NCI-H510A (cell line): ENCODE results near the gene DBT.

Experiments
- DNase-seq: peaks from one replicate; lab custom pipeline; 2025; lab: John Stamatoyannopoulos, UW

The DBT gene

GRCh38 chr1:100187912-100188311, 61.7 kb downstream of the DBT start:
- DNase-seq = no peak

DNA sequence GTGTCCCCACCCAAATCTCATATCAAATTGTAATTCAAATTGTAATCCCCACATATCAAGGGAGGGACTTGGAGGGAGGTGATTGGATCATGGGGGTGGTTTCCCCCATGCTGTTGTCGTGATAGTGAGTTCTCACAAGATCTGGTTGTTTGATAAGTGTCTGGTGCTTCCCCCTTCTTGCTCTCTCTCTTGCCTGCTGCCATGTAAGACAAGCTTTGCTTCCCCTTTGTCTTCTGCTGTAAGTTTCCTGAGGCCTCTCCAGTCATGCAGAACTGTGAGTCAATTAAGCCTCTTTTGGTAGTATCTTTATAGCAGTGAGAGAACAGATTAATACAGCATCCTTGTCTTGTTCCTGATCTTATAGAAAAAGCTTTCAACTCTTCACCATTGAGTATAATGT, 65.1 kb downstream of the DBT start:
- no peak for DNase-seq

DNA sequence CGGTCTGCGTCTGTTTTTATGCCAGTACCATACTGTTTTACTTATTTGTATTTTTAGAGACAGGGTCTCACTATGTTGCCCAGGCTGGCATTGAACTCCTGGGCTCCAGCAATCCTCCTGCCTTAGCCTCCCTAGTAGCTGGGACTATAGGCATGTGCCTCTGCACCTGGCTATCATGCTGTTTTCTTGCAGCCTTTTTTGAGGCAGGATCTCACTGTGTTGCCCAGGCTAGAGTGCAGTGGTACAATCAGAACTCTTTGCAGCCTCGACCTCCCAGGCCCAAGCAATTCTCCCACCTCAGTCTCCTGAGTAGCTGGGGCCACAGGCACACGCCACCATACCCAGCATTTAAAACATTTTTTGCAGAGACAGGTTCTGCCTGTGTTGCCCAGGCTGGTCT, 66.3 kb downstream of the DBT start:
- no peak for DNase-seq

DNA sequence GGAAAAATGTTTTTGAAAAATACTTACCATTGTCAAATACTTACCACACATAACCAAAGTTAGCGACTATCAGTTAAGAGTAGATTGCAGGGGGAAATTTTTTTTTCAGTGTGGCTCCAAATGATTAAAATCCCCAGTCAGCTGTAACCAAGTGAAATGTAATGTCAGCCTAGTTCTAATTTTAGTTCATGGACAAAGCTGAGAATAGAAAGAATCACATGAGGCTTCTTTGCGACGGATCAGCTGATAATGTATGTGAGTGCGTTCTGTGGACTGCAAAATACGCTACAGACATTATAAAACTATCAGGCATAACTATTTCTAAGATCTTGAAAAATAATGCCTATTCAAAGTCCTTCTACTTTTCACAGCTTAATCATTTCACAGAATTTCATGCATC, 71.5 kb downstream of the DBT start, which contains the start of gene LRRC39:
Gene LRRC39, minus strand, starts transcription at position 166 of the 400 bp plus-strand sequence. CDS start 9,740 bp downstream, outside the sequence.
- no peak for DNase-seq

GRCh38 chr1:100177295-100178041, 72.2 kb downstream of the DBT start:
- DNase-seq = no peak

GRCh38 chr1:100168051-100168450, 81.6 kb downstream of the DBT start:
- no peak for DNase-seq

- no peak for DNase-seq
Measured at GRCh38 chr1:100164702-100165101, 84.9 kb downstream of the DBT start.

DNA sequence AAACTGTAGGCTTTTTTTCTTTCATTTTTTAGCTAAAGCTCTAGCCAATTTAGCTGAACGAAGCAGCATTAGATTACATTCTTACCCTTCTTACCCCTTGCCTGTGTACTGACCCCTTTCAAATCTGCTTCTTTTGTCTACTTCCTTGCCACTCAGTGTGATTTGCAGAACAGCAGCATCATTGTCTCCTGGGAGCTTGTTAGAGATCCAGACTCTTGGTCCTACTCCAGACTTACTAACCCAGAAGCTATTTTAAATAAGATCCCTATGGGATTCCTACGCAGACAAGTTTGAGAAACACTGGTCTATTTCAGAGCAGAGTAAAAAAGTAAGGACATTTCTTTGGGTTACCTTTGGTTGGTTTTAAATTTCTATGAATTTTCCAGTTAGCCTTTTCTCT, 85.4 kb downstream of the DBT start:
- no peak for DNase-seq

GRCh38 chr1:100162881-100163280, 86.8 kb downstream of the DBT start:
- no peak for DNase-seq

- DNase-seq = no peak
Measured at GRCh38 chr1:100152271-100152670, 97.4 kb downstream of the DBT start.

DNA sequence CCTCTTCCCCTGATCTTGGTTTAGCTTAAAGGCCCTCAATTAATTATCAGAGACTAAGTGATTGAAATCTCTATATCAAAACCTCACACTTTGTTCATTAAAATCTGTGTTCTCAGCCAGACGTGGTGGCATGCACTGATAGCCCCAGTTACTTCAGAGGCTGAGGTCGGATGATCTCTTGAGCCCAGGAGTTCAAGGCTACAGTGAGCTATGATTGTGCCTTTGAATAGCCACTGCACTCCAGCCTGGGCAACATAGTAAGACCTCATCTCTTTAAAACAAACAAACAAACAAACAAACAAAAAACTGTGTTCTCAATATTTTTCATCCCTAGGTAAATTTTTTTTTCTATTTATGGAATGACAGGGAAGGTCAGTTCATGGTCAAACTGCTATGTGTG, 98.0 kb downstream of the DBT start:
- DNase-seq = no peak

DNA sequence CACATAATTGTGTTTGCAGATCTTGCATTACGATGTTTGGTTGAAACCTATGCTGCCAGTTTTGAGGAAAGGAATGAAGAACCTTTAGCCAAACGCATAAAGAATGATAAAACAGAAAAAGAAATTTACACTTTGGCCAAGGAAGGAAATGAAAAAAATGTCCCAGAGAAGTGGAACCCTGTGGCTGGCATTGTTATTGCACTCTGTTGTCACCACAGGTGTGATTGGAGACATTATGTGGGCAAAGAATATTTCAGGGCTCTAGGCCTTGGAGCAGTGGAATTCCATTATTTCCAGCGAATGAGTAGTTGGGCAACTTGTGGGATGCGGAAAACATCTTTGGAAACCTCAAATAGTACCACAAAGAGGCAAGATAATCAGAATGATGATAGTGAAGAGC, 101.8 kb downstream of the DBT start:
- DNase-seq = no peak

- DNase-seq = no peak
Measured at GRCh38 chr1:100146958-100147357, 102.7 kb downstream of the DBT start.

DNA sequence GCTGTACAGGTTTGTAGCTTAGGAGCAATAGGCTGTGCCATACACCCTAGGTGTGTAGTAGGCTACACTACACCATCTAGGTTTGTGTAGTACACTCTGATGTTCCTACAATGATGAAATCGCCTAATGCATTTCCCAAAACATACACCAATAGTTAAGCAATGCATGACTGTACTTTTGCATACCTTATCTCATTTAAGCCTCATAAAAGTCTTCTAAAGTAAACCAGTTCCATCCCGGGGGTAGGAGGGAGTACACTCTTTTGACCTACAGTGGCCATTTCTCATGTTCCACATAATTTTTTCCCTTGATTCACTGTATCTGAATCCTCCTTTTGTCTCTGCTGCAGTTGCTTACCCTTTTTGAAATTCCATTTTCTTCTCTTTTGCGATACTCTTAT, 104.5 kb downstream of the DBT start:
- DNase-seq = no peak

GRCh38 chr1:100142343-100142742, 107.3 kb downstream of the DBT start:
- DNase-seq = no peak

DNA sequence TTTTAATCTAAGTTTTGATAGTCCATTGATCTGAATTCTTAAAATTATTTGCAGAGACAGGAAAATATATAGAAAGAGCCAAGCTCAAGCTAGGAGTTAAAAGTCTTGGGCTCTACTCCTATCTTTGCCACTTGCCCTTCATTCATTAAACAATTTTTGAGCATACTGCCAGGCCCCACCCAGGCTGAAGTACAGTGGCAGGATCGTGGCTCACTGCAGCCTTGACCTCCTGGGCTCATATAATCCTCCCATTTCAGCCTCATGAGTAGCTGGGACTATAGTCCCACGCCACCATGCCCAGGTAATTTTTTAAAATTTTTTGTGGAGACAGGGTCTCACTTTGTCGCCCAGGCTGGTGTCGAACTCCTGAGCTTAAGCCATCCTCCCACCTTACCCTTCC, 108.4 kb downstream of the DBT start:
- no peak for DNase-seq

DNA sequence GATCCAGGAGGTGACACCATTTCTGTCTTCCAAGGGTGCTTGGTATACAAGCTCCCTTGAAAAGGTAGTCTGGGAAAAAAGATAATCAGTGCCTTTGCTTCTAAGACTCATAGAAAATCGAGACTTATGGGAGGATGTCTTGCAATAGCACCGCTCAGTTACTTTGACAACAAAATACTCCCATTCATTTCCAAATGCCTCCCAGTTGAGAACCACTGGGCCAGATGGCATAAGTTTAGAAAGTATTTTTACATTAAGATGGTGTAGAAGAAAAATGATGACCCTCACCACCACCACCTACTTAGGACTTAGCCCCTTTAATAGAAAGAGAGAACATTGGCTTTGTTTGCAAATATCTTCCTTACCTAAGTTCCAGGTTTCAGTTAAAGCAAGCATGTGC, 112.0 kb downstream of the DBT start:
- DNase-seq = no peak
